GM21423 (cell line): ENCODE data around the gene SARS1.
A peak's percentile ranks its signal among the peaks of the same experiment; 100 is the strongest.

Experiments
- ATAC-seq: cut with Tn5 transposase; IDR thresholded peaks from one replicate; pipeline ENCODE4 v1.9.1; 2021; ENCODE audit warnings: mild to moderate bottlenecking, moderate library complexity; ENCODE audit not compliant: unreplicated experiment

Gene SARS1

DNA sequence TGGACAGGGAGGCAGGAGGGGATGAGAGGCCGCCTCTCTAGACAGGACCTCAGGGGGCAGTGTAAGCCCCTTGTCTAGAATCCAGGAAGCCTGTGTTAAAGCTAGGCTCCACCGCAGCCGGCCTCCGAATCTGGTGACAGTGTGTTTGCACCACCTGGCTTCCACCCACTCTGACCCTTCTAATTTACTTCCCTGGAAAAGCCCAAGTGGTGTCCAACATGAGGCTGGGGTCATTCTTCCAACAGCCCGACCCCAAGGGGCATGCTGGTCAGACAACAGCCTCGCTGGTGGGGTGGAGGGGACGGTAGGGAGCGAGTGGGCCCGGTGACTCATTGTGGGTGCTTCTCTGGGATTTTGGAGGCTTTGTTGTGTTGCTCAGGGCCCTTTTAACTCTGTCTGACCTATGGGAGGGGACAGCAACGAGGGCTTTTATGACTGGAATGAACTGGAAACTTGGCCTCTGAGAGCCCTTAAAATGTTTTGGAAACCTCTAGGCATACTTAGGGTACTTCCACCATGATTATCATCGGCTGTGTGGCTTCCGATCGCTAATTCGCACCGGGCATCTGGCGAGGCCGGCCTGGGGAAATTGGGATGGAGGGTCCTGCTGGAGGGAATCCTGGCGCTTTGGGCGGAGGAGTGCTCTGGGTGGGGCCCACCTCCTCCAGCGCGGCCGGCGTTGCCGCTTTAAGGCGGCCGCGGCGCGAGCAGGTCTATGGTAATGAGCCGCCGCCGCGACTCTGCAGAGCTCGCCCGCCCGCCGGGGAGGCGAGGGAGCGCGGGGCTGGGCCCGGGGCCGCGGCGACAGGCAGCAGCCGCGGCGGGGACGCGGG, 35.3 kb downstream of the SARS1 start, which contains the start of gene CELSR2:
Gene CELSR2 (plus strand): TSS at position 743 of the 833 bp plus-strand sequence. CDS start 541 bp downstream, outside the sequence.
- peak; percentile 76 for ATAC-seq

DNA sequence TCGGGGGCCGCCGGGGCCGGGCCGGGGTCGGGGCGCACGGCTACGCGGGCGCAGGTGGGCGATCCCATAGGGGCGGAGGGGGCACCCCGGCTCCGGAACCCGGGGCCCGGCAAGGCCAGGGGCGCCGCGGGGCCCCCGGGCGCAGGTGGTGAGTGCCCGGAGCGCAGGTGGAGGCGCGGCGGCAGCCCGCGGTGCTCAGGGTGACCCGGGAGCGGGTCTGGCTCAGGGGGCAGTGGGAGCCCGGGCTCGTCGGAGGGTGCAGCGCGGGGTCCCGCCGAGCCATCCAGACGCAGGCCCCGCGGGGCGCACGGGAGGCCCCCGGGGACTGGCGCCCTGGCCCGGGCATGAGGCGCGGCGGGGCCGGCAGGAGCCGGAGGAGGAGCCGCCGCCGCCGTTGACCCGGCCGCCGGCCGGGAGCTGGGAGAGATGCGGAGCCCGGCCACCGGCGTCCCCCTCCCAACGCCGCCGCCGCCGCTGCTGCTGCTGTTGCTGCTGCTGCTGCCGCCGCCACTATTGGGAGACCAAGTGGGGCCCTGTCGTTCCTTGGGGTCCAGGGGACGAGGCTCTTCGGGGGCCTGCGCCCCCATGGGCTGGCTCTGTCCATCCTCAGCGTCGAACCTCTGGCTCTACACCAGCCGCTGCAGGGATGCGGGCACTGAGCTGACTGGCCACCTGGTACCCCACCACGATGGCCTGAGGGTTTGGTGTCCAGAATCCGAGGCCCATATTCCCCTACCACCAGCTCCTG, 36.1 kb downstream of the SARS1 start:
- peak; percentile 27 for ATAC-seq

DNA sequence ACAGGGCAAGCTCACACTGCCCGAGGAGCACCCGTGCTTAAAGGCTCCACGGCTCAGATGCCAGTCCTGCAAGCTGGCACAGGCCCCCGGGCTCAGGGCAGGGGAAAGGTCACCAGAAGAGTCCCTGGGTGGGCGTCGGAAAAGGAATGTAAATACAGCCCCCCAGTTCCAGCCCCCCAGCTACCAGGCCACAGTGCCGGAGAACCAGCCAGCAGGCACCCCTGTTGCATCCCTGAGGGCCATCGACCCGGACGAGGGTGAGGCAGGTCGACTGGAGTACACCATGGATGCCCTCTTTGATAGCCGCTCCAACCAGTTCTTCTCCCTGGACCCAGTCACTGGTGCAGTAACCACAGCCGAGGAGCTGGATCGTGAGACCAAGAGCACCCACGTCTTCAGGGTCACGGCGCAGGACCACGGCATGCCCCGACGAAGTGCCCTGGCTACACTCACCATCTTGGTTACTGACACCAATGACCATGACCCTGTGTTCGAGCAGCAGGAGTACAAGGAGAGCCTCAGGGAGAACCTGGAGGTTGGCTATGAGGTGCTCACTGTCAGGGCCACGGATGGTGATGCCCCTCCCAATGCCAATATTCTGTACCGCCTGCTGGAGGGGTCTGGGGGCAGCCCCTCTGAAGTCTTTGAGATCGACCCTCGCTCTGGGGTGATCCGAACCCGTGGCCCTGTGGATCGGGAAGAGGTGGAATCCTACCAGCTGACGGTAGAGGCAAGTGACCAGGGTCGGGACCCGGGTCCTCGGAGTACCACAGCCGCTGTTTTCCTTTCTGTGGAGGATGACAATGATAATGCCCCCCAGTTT, 36.9 kb downstream of the SARS1 start:
- no peak for ATAC-seq

DNA sequence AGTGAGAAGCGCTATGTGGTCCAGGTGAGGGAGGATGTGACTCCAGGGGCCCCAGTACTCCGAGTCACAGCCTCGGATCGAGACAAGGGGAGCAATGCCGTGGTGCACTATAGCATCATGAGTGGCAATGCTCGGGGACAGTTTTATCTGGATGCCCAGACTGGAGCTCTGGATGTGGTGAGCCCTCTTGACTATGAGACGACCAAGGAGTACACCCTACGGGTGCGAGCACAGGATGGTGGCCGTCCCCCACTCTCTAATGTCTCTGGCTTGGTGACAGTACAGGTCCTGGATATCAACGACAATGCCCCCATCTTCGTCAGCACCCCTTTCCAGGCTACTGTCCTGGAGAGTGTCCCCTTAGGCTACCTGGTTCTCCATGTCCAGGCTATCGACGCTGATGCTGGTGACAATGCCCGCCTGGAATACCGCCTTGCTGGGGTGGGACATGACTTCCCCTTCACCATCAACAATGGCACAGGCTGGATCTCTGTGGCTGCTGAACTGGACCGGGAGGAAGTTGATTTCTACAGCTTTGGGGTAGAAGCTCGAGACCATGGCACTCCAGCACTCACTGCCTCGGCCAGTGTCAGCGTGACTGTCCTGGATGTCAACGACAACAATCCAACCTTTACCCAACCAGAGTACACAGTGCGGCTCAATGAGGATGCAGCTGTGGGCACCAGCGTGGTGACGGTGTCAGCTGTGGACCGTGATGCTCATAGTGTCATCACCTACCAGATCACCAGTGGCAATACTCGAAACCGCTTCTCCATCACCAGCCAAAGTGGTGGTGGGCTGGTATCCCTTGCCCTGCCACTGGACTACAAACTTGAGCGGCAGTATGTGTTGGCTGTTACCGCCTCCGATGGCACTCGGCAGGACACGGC, 37.8 kb downstream of the SARS1 start:
- no peak for ATAC-seq

DNA sequence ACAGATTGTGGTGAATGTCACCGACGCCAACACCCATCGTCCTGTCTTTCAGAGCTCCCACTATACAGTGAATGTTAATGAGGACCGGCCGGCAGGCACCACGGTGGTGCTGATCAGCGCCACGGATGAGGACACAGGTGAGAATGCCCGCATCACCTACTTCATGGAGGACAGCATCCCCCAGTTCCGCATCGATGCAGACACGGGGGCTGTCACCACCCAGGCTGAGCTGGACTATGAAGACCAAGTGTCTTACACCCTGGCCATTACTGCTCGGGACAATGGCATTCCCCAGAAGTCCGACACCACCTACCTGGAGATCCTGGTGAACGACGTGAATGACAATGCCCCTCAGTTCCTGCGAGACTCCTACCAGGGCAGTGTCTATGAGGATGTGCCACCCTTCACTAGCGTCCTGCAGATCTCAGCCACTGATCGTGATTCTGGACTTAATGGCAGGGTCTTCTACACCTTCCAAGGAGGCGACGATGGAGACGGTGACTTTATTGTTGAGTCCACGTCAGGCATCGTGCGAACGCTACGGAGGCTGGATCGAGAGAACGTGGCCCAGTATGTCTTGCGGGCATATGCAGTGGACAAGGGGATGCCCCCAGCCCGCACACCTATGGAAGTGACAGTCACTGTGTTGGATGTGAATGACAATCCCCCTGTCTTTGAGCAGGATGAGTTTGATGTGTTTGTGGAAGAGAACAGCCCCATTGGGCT, 38.6 kb downstream of the SARS1 start:
- no peak for ATAC-seq

DNA sequence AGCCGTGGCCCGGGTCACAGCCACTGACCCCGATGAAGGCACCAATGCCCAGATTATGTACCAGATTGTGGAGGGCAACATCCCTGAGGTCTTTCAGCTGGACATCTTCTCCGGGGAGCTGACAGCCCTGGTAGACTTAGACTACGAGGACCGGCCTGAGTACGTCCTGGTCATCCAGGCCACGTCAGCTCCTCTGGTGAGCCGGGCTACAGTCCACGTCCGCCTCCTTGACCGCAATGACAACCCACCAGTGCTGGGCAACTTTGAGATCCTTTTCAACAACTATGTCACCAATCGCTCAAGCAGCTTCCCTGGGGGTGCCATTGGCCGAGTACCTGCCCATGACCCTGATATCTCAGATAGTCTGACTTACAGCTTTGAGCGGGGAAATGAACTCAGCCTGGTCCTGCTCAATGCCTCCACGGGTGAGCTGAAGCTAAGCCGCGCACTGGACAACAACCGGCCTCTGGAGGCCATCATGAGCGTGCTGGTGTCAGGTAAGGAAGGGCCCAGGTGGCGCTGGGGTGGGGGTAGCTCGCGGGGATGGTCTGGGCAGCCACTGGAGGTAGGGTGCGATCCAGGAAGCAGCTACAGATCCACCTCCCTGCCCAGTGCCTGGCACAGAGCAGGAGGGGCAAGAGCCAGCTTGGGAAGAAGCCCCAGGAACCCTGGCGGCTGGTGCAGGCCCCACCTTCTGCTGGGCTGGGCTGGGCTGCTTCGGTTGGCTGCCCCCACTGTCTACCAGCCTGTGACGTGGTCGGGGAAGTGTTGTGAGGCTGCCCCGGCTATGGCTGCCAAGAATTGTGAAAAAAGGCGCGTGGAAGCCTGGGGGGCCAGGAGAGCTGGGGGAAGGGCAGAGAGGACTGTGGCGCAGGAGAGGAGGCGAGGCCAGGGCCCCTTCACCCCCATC, 39.4 kb downstream of the SARS1 start:
- ATAC-seq, result no peak

DNA sequence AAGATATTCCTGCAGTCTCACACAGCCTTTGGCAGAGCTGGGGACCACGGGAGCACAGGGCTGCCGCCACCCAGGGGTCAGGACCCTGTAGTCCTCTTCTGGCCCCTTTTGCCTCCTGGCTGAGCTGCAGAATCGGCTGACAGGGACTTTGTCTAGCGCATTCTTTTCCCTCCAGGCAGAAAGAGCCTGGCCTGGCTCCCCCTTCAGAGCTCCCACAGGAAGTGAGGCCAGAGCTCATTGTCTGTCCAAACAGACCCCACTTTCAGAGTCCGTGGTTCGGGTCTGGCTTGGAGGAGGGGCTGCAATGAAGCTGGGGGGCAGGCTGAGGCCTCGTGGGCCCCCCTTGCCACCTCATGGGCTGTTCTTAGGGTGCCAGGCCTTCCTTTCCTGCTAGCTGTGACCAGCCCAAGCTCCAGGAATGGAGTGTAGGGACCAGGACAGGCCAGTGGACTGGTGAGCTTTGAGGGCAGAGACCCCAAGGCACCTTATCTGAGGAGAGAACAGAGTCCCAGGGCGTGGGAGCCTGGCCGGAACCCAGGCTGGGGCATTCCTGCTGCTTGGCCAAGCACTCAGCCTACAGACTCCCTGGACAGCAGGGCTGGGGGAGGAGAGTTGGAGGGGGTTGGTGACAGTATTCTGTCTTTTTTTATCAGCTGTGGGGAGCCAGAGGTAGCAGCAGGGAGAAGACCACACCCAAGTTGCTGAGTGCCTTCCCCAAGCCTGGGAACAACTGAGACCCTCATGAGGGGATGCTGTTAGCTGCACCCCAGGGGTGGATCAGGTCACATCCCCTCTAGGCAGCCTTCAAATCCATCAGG, 40.3 kb downstream of the SARS1 start:
- no peak for ATAC-seq

DNA sequence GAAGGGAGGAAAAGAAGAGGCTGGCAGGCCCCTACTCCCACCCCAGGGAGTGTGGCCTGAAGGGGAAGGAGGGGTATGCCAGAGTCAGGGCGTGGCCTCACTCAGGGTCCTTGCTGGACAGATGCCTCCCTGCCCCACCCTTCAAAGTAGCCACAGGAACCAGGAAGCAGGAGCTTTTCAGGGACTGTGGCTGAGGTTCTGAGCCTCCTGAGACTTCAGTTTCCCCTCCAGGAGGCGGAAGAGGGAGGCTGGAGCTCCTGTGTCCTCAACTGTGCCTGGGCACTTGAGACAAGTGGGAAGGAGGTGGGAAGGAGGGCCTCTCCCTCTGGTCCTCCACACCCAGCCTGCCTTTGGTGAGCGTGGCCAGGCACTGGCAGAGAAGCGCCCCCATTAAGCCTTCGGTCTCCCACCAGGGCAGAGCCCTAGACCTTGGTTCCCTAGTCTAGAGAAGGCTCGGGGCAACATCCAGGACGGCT, 40.9 kb downstream of the SARS1 start:
- ATAC-seq, result no peak

DNA sequence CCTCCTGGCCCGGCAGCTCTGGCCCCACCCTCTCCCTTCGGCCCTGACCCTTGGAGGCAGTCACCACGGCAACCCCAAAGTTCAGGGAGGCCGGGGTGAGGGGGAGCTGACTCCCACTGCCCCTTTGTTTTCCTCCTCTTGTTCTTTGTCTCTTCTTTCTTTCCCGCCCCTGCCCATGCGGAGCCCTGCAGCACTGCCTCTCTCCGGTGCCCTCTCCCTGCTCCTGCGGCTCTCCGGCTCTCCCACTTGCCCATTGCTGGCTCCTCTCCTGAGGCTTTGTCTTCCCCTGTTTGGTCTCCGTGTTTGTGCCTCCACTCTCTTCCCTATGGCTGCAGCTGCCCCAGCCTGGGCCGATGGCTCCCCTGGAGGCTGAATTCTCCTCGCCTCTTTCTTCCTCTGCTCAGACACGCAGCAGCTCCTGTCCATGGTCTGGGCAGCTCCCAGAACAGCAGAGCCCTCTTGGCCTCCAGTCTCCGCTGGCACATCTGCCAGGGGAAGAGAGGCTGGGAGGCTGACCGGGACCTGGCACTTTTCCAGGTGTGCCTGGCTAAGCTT, 41.5 kb downstream of the SARS1 start:
- ATAC-seq, result no peak

DNA sequence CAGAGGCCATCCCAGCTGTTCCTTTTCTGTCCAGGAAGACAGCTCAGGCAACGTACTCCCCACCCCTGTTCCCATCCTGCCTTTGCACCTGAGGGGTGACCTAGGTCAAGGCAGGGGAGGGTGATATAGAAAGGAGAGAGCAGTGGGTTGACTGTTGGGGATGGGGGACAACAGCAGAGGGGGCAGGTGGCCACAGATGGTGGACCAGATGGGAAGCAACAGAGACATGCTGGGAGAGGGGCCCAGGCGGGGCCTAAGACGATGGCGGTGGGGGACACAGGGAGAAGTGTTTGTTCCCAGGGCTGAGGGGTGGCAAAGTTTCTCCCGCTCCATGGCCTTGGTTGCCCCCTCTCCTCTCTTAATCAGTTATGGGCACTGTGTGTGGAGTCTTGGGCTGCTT, 42.0 kb downstream of the SARS1 start:
- ATAC-seq, result no peak

DNA sequence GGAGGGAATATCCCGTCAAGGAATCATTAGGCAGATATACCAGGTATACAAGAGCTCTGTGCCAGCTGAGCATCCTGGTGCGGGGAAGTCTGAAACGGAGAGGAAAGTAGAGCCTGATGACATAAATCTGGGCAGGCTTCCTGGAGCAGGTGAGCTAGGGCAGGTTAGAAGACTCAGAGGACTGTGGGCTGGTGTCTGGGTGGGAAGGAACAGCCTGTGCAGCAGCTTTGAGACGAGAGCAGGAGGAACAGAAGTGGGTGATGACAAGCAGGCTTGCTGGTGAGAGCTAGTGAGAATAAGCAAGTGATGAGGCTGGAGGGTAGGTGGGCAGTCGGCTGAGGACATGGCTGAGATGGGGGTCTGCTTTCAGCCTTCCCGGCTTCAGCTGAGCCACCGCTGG, 42.4 kb downstream of the SARS1 start:
- no peak for ATAC-seq

DNA sequence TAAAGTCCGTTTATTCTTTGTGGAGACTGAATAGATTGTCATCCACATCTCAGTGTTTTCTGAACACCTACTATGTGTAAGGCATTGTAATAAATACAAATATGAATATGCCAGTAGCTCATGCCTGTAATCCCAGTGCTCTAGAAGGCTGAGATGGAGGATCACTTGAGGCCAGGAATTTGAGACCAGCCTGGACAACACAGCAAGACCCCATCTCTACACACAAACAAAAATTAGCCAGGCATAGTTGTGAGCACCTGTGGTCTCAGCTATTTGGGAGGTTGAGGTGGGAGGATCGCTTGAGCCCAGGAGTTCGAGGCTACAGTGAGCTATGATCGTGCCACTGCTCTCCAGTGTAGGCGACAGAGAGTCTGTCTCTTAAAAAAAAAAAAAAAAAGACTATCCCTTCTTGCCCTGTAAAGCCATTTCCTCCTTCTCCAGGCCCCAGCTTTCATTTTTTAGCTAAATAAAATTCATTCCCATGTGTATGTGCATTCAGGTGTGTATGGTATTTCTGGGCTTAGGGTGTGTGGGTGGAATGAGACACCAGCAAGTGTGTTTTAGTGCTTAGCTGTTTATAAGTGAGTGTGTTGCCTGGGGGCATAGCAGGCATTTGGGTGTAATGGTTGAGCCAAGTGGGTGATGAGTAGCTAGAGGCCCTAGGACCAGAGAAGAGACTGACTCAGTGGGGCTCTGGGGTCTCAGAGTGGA, 43.4 kb downstream of the SARS1 start:
- ATAC-seq, result no peak

DNA sequence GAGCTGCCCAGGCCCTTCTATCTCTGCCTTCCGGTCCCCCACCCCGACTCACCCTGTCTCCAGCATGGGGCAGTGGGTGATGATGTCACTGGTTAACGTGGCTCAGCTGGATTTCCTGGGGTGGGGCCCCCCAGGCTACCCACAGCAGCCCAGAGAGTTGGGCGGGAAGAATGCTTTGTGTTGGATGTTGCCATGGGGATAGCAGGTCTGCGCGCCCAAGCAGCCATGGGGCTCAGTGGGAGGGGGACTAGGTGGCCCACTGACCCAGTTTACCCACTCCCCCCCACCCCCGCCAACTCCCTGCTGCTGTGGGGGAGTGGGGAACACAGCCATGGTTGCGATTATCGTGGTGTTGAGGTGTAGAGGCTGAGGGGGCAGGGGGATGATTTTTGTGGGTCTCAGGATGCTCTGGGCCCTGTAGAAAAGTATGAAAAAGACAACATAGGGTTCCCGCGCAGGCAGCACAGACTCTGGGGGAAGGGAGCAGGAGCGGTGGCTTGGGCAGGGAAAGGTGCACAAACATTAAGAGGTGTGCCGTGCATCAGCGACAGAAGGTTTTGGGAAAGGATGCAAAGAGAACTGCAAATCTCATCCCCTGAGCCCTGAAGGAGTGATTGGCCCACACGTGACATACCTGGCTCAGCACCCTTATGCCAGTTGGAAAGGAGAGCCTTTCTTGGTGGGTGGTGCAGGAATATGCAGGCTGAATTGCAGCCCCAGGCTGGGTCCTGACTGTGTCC, 44.1 kb downstream of the SARS1 start:
- no peak for ATAC-seq

DNA sequence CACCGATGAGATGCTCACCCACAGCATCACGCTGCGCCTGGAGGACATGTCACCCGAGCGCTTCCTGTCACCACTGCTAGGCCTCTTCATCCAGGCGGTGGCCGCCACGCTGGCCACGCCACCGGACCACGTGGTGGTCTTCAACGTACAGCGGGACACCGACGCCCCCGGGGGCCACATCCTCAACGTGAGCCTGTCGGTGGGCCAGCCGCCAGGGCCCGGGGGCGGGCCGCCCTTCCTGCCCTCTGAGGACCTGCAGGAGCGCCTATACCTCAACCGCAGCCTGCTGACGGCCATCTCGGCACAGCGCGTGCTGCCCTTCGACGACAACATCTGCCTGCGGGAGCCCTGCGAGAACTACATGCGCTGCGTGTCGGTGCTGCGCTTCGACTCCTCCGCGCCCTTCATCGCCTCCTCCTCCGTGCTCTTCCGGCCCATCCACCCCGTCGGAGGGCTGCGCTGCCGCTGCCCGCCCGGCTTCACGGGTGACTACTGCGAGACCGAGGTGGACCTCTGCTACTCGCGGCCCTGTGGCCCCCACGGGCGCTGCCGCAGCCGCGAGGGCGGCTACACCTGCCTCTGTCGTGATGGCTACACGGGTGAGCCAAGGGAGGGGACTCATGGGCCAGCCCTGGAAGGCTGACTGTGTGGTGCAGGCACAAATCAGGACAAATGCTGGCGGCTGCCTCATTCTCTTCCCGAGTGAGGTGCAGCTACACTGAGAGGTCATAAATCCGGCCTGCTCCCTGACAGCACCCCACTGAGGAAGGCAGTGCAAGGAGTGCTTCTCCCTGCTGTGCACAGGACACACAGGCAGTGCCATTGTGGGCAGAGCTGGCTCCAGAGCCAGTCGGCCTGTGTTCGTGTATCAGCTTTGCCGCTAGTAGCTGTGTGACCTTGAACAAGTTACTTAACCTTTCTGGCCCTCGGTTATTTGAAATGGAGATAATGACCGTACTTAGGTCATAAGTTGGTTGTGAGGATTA, 45.1 kb downstream of the SARS1 start:
- ATAC-seq, result no peak
